GM18867 (cell line): Measurements from ENCODE around the gene PLOD1.

Experiments used
- ATAC-seq: cut with Tn5 transposase; IDR thresholded peaks from one replicate; pipeline ENCODE4 v1.9.1; 2021; ENCODE audit warnings: mild to moderate bottlenecking, moderate library complexity; ENCODE audit not compliant: unreplicated experiment

The PLOD1 gene

GRCh38 chr1:11970441-11971185, 36.1 kb downstream of the PLOD1 start:
- no peak for ATAC-seq

DNA sequence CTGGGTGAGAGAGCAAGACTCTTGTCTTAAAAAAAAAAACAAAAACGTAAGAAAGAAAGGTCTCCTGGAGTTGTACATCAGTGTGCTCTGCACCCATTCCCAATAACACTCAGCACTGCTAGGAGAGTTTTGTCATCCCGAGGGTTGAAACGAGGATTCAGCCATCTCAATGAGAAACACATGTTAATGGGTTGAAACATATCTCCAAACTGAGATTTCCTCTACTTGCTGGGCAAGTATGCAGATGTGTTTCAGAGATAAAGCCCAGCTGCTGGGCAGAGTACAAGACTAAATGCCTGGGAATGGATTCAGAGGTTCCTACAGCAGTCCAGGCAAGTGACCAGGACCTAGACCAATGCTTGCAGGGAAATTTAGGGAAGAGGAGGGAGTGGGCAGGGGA, 43.1 kb downstream of the PLOD1 start:
- ATAC-seq: no peak

GRCh38 chr1:11978301-11978700, 43.8 kb downstream of the PLOD1 start:
- no peak for ATAC-seq

DNA sequence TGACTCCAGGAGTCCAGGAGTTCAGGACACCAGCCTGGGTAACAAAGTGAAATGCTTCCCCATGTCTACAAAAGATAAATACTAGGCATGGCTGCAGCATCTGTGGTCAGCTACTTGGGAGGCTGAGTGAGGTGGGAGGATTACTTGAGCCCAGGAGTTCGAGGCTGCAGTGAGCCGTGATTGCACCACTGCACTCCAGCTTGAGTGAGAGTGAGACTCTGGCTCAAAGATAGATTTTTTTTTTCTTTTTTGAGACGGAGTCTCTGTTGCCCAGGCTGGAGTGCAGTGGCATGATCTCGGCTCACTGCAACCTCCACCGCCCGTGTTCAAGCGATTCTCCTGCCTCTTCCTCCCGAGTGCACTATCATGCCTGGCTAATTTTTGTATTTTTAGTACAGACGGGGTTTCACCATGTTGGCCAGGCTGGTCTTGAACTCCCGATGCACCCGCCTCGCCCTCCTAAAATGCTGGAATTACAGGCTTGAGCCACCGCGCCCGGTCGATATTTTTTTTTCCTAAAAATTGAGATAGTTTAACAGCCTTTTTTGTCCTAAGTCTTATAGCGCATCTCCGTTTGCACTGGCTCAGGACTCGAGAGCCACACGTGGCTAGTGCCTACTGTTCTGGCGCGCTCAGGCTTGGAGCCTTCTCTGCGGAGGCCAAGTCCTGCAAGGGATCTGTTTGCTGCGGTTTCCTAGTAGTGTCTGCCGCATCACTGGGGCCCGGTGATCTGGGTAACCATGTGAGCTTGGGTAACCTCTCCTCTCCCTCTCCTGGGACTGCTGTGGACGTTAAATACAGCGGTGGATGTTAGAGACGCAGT, 44.7 kb downstream of the PLOD1 start:
- ATAC-seq: no peak

GRCh38 chr1:11979851-11980675, 45.5 kb downstream of the PLOD1 start, which contains the start of gene MFN2:
Gene MFN2, plus strand, starts transcription at chr1:11980444. Its CDS starts 8,725 bp downstream, at chr1:11989169.
- peak; percentile 92 for ATAC-seq

DNA sequence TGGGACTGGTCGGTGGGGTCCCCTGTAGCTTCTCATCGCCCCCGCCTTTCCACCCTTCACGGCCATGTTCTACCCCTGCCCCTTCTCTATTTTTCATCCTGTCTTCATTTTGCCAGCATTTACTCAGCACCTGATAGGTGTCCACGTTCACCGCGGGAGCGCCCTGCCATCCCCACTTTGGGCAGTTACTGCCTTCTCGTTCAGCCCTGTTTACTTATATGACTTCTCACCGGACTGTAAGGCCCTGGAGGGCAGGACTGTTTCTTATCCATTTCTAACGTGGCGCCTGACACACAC, 46.1 kb downstream of the PLOD1 start:
- no peak for ATAC-seq

DNA sequence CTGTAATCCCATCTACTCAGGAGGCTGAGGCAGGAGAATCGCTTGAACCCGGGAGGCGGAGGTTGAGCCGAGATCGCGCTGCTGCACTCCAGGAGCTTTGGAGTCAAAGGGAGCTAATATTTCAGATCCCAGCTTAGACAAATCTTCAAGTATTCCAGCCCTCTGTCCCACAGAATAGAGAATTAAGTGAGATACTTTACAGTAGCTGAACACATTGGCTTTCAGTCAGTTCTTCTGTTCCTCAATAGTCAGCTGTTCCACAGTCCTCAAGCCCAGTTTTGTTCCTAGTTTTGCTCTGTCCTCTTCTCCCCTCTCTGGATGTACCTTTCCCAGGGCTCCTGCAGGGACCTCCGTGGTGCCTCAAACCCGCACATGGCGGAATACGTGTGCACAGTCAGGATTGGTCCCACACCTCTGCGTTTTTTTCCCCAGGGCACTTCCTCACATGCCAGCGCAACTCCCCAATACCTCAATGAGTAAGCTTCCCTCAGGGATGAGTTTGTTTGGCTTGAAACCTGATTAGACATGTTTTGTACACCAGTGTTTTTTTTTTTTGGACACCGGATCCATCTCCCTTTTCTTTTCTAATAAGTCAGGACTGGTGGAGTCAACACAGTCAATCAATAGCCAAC, 47.0 kb downstream of the PLOD1 start:
- ATAC-seq: no peak

- no peak for ATAC-seq
Observed at GRCh38 chr1:11982010-11982392, 47.5 kb downstream of the PLOD1 start.

- ATAC-seq: no peak
Observed at GRCh38 chr1:11984121-11984520, 49.6 kb downstream of the PLOD1 start.

DNA sequence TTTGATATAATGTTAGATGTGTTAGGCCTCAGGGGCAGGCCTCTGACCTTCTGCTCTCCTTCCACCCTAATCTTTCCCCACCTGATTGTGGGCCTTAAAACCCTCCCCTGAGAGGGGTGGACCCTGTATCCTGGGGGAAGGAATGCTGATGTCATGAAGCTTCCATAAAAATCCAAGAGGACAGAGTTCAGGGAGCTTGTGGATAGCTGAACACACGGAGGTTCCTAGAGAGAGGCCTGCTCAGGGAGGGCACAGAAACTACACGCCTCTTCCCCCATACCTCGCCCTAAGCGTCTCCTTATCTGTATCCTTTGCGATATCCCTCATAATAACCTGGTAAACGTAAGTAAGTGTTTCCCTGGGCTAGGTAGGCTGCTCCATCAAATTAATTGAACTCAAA, 50.1 kb downstream of the PLOD1 start:
- no peak for ATAC-seq

- ATAC-seq: no peak
Observed at GRCh38 chr1:11985171-11985570, 50.7 kb downstream of the PLOD1 start.

DNA sequence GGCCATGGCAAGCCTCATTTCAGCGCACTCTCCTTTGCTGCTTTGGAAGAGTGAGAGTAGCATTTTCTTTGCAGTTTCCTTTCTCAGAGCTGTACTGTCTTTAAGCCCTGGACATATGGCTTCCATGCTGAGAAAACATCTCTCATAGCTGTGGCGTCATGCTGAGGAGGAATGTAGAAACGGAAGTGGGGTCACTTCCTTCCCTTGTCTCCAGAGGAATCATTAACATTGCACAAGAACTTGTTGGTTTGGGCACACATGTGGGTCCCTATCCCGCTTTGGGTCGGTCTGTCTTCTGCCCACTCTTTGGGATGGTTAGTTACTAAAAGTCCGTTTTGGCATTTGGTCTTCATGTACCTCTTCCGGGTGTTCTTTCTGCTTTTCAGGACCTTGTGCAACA, 51.3 kb downstream of the PLOD1 start:
- no peak for ATAC-seq

DNA sequence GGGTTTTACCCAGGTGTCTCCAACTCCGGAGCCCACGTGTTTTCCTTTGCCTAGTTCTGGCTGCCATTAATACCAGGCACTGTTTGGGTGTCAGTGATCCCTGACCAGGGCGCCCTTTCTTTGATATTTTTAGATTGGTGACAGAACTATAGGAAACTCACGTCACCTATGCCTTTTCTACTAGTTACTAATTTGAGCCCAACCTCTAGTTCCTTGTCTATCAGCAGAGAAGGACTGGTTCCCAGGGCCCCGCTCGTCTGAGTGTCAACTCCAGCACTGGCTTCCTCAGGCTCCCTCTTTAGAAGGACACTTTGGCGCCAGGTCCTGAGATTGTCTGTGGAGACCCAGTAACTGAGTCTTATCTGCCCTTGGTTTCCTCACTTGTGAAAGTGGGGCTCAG, 55.2 kb downstream of the PLOD1 start:
- no peak for ATAC-seq

DNA sequence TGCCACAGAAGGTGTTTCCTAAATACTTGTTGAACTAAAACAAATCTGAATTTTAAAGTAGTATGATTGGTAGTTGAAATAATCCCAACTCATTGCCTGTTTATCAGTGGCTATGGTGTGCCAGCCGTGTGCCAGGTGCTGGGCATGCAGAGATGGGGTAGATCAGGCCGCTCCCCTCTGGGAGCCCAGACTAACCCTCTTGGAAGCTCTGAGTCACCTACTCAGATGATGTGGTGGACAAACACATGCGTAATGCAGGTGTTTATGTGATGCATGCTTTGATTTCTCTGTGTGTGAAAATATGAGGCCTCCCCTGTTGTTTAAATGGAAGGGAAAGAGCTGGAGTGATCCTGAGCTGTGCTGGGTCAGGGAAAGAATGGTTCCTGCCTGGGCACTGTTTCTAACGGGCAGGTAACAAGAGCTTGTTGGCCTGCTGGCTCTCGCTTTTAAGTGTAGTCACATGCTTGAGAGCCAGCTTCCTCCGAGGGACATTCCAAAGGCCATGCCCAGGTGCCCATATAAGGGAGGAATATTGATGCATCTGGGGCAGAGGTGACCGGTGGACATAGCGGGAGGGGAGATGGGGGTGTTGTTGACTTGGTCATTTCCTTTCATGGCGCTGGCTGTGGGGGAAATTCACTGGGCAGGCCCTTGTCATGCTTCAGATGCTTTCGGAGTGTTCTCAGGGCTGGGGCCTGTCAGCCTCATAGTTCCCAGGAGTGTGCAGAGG, 56.0 kb downstream of the PLOD1 start:
- ATAC-seq: no peak

GRCh38 chr1:11991969-11992676, 57.6 kb downstream of the PLOD1 start:
- no peak for ATAC-seq

DNA sequence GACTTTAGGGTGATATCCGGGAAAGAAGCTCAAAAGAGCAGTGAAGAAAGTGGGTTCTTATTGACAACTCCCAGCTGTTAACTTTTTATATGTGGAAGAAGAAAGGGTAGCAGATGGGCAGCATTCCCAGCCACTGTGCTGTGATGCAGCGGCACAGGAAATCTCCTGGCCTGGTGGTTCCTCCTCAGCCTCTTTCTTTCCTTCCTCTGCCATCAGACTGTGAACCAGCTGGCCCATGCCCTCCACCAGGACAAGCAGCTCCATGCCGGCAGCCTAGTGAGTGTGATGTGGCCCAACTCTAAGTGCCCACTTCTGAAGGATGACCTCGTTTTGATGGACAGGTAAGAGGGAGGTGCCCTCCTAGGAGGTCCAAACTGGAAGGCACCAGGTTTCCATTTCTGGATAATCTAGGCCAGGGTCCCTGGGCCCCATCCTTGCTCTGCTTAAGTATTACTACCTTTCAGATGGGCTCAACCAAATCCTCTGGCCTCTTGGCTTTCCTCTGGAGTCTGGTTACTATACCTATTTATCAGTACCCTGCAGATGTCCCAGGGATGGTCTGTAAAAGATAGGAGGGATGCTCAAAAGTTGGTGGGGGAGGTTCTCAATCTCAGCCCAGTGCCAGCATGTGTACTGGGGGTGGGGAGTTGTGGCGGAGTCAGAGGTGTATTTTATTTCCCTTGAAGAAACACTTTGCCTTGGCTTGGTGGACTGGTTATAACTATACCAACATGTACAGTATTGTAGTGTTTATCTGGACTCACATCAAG, 62.7 kb downstream of the PLOD1 start:
- no peak for ATAC-seq

GRCh38 chr1:11998636-11999035, 64.1 kb downstream of the PLOD1 start:
- ATAC-seq: no peak

DNA sequence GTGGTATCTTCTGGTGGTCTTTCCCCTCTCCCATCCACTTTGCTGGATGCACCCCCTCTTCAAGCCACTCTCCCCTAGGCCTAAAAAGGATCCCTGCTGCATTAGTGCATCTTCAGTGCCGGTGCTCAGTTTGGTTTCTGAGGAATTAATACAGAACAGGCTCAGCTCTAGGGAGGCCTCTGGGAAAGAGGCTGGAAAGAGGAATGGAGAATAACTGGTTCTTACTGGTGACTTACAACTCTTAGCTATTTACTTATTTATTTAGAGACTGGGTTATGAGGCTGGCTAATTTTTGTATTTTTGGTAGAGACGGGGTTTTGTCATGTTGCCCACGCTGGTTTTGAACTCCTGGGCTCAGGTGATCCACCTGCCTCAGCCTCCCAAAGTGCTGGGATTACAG, 64.7 kb downstream of the PLOD1 start:
- no peak for ATAC-seq

- ATAC-seq: no peak
Observed at GRCh38 chr1:12001249-12001917, 66.9 kb downstream of the PLOD1 start.
